Astrocyte of the cerebellum (primary cell): Measurements from ENCODE around the gene SMURF1.

Experiments used
- DNase-seq: peaks from one replicate; pipeline ENCODE4 v3.0.0-alpha.2; 2011; ENCODE audit warnings: low read depth
- H3K4me3 ChIP-seq: 2 replicates; pipeline ENCODE4 v1.5.1; 2011; ENCODE audit warnings: mild to moderate bottlenecking, low read depth, low read length, moderate library complexity
- CTCF ChIP-seq: IDR thresholded peaks from 2 replicates; pipeline ENCODE4 v1.5.1; 2012; ENCODE audit warnings: low read length, low read depth, moderate library complexity, mild to moderate bottlenecking; ENCODE audit errors: missing control alignments
- in situ Hi-C: cut with HindIII; loops from 2 replicates; pipeline ENCODE4 v1.10.0; 2017; ENCODE audit warnings: low sequenced_read_pairs

The SMURF1 gene

GRCh38 chr7:99123571-99124033 lies 20.3 kb downstream of the SMURF1 start:
- in situ Hi-C loops: loop anchor here (5.0 kb wide), 2 partner anchors 94 to 96 kb away; no protein-coding TSS in a partner anchor
- DNase-seq: no peak
- no peak overlapping the region for H3K4me3 ChIP-seq
- TF ChIP-seq CTCF: no peak

GRCh38 chr7:99122762-99123161 lies 21.1 kb downstream of the SMURF1 start:
- no peak for TF ChIP-seq CTCF
- H3K4me3 ChIP-seq: no peak overlapping the region
- no peak for DNase-seq
- in situ Hi-C loops: loop anchor here (5.0 kb wide), 2 partner anchors 95 kb away; no protein-coding TSS in a partner anchor

GRCh38 chr7:99121496-99122021 lies 22.3 kb downstream of the SMURF1 start:
- no peak for DNase-seq
- no peak overlapping the region for H3K4me3 ChIP-seq
- in situ Hi-C loops: loop anchor here (5.0 kb wide), 2 partner anchors 94 to 96 kb away; no protein-coding TSS in a partner anchor
- TF ChIP-seq CTCF: no peak

GRCh38 chr7:99120916-99121315 lies 23.0 kb downstream of the SMURF1 start:
- no peak for TF ChIP-seq CTCF
- DNase-seq: no peak
- H3K4me3 ChIP-seq: no peak overlapping the region
- in situ Hi-C loops: loop anchor here (5.0 kb wide), 2 partner anchors 94 to 96 kb away; no protein-coding TSS in a partner anchor

- in situ Hi-C loops: loop anchor here (5.0 kb wide), 2 partner anchors 93 to 97 kb away; no protein-coding TSS in a partner anchor
- no peak for DNase-seq
- no peak overlapping the region for H3K4me3 ChIP-seq
- no peak for TF ChIP-seq CTCF
Measured at GRCh38 chr7:99120501-99120900, 23.4 kb downstream of the SMURF1 start.

GRCh38 chr7:99118077-99118476 lies 25.8 kb downstream of the SMURF1 start:
- no peak for TF ChIP-seq CTCF
- no peak overlapping the region for H3K4me3 ChIP-seq
- in situ Hi-C loops: no loop called here
- DNase-seq: no peak
